Middle frontal gyrus (tissue), 1 donor: Measurements from ENCODE around the gene NDOR1.
A peak's percentile ranks its signal among the peaks of the same experiment; 100 is the strongest.
"Not testable (repeated sequence)": the region's sequence is repeated elsewhere in the genome, so short reads cannot be mapped to it uniquely, and the experiment has no call there.

Experiments used
- DNase-seq: peaks from one replicate; pipeline ENCODE4 v3.0.0-alpha.2; 2015; ENCODE audit warnings: low spot score; ENCODE audit errors: extremely low spot score

Gene NDOR1

GRCh38 chr9:137242269-137243203 lies 37.0 kb downstream of the NDOR1 start:
- no peak for DNase-seq

- not testable (repeated sequence) for DNase-seq
Observed at GRCh38 chr9:137243266-137243625, 37.7 kb downstream of the NDOR1 start.

- no peak for DNase-seq
Observed at GRCh38 chr9:137243626-137244485, 38.4 kb downstream of the NDOR1 start.

GRCh38 chr9:137244486-137245449 lies 39.3 kb downstream of the NDOR1 start:
- DNase-seq, result no peak

- DNase-seq, result no peak
Observed at GRCh38 chr9:137245450-137246421, 40.2 kb downstream of the NDOR1 start.

GRCh38 chr9:137247135-137247915 lies 41.8 kb downstream of the NDOR1 start:
- no peak for DNase-seq

GRCh38 chr9:137247916-137248175 lies 42.3 kb downstream of the NDOR1 start:
- DNase-seq, result no peak

GRCh38 chr9:137250329-137251193 lies 45.1 kb downstream of the NDOR1 start:
- no peak for DNase-seq

GRCh38 chr9:137251194-137251461 lies 45.6 kb downstream of the NDOR1 start, which contains the start of gene STPG3:
Gene STPG3 (plus strand): TSS chr9:137251286. CDS start chr9:137251287, 1 bp downstream.
- DNase-seq, result no peak

GRCh38 chr9:137251490-137252268 lies 46.2 kb downstream of the NDOR1 start:
- DNase-seq, result no peak

GRCh38 chr9:137252555-137253506 lies 47.3 kb downstream of the NDOR1 start:
- DNase-seq, result no peak

- no peak for DNase-seq
Observed at GRCh38 chr9:137253717-137254623, 48.5 kb downstream of the NDOR1 start.

- peak; percentile 79 for DNase-seq
Observed at GRCh38 chr9:137254624-137255447, 49.3 kb downstream of the NDOR1 start, which contains the start of gene NELFB. Gene NELFB (plus strand): TSS chr9:137255327.

GRCh38 chr9:137255448-137256114 lies 50.1 kb downstream of the NDOR1 start:
- no peak for DNase-seq
